IPS-NIHi11 (cell line): ENCODE results near the gene CCNL2.
A peak's percentile ranks its signal among the peaks of the same experiment; 100 is the strongest.
"Not testable (repeated sequence)": the region's sequence is repeated elsewhere in the genome, so short reads cannot be mapped to it uniquely, and the experiment has no call there.

Experiments
- DNase-seq: peaks from one replicate; pipeline ENCODE4 v3.0.0; 2012; ENCODE audit warnings: mixed read lengths, low spot score

The CCNL2 gene

GRCh38 chr1:1373051-1373814 is 25.9 kb downstream of the CCNL2 start:
- DNase-seq, result no peak

GRCh38 chr1:1371746-1372711 is 27.1 kb downstream of the CCNL2 start:
- peak; percentile 92 for DNase-seq

- DNase-seq, result no peak
Measured at GRCh38 chr1:1371364-1371745, 27.8 kb downstream of the CCNL2 start.

- no peak for DNase-seq
Measured at GRCh38 chr1:1370771-1371300, 28.3 kb downstream of the CCNL2 start.

- DNase-seq, result not testable (repeated sequence)
Measured at GRCh38 chr1:1370094-1370493, 29.0 kb downstream of the CCNL2 start.

GRCh38 chr1:1367315-1367714 is 31.8 kb downstream of the CCNL2 start:
- DNase-seq, result no peak

- no peak for DNase-seq
Measured at GRCh38 chr1:1366699-1367066, 32.5 kb downstream of the CCNL2 start.

- no peak for DNase-seq
Measured at GRCh38 chr1:1365875-1366698, 33.0 kb downstream of the CCNL2 start.

GRCh38 chr1:1364266-1364665 is 34.9 kb downstream of the CCNL2 start:
- peak; percentile 11 for DNase-seq

GRCh38 chr1:1361982-1362423 is 37.1 kb downstream of the CCNL2 start:
- DNase-seq, result peak; percentile 61

- peak; percentile 12 for DNase-seq
Measured at GRCh38 chr1:1361233-1361981, 37.7 kb downstream of the CCNL2 start.

GRCh38 chr1:1360506-1361169 is 38.5 kb downstream of the CCNL2 start:
- DNase-seq, result peak; percentile 49

- peak; percentile 16 for DNase-seq
Measured at GRCh38 chr1:1359664-1360468, 39.3 kb downstream of the CCNL2 start.

- DNase-seq, result peak; percentile 6
Measured at GRCh38 chr1:1359308-1359663, 39.8 kb downstream of the CCNL2 start.

GRCh38 chr1:1358433-1359271 is 40.5 kb downstream of the CCNL2 start, which contains the start of gene MXRA8:
TSS of gene MXRA8 (minus strand) at chr1:1358555. CDS start at chr1:1358504, 51 bp downstream.
- DNase-seq, result peak; percentile 74

GRCh38 chr1:1357871-1358432 is 41.2 kb downstream of the CCNL2 start:
- DNase-seq, result peak; percentile 28

GRCh38 chr1:1356796-1357401 is 42.2 kb downstream of the CCNL2 start:
- DNase-seq, result peak; percentile 8
